Right lobe of liver (tissue), 4 donors: Measurements from ENCODE around the gene DMBX1.

Source experiments
- POLR2A ChIP-seq: fragments of 450-650 bp; IDR thresholded peaks from one replicate; pipeline ENCODE4 v1.6.1; 2017; ENCODE audit warnings: antibody characterized with exemption, mild to moderate bottlenecking
- TF ChIP-seq, protein P1 (sequence below), 4 donors: fragments of 200-600 bp in 3 of 4; fragments of 450-650 bp in 1 of 4; IDR thresholded peaks; one replicate each; pipeline versions ENCODE4 v1.5.1 to v1.8.0; 2016 to 2022; ENCODE audit warnings: antibody characterized with exemption in 4 of 4, mild to moderate bottlenecking in 2 of 4
- donor health status: DM: no; HTN: no; CAD: no.
- donor health status: DM: no; HTN: no; CAD: no.
- donor health status: DM: no; HTN: yes; CAD: no.

DNA sequence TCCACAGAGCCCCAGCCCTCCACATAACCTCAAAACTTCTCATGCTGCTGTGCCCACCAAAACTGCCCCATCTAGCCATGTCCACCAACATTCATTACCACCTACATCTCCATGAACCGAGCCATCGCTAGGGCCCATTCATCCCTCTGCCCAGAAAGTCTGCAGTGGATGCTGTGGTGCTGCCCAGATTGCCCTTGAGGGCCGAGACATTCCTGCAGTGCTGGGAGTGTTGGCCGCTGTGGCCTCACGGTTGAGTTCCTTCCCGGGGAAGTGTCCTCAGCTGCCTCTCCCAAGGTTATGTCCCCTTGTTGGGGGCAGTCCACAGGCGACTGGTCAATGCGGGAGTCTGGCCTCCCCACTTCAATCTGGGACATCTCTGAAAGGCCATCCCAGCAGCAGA lies 30.3 kb upstream of the DMBX1 start:
- TF ChIP-seq, protein P1, sequence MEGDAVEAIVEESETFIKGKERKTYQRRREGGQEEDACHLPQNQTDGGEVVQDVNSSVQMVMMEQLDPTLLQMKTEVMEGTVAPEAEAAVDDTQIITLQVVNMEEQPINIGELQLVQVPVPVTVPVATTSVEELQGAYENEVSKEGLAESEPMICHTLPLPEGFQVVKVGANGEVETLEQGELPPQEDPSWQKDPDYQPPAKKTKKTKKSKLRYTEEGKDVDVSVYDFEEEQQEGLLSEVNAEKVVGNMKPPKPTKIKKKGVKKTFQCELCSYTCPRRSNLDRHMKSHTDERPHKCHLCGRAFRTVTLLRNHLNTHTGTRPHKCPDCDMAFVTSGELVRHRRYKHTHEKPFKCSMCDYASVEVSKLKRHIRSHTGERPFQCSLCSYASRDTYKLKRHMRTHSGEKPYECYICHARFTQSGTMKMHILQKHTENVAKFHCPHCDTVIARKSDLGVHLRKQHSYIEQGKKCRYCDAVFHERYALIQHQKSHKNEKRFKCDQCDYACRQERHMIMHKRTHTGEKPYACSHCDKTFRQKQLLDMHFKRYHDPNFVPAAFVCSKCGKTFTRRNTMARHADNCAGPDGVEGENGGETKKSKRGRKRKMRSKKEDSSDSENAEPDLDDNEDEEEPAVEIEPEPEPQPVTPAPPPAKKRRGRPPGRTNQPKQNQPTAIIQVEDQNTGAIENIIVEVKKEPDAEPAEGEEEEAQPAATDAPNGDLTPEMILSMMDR (IDR thresholded peaks at IDR 0.05), result no peak
- TF ChIP-seq POLR2A, result no peak
